ENCODE results near the gene STK31.
"Not testable (repeated sequence)": the region's sequence is repeated elsewhere in the genome, so short reads cannot be mapped to it uniquely, and the experiment has no call there.

STK31 gene

DNA sequence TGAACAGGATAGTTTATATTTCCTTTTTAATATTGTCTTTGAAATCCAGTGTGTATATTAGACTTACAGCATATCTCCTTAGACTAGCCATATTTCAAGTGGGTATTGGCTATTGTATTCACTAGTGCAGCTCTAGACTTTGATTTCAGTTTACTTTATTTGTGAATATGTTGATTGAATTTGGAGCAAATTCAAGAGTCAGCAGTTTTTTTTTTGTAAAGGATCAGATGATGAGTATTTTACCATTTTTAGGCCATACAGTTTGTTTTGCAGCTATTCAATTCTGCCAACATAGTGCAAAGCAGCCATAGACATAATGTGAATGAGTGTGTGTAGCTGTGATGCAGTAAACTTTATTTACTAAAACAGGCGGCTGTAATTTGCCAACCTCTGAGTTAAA, 4.6 kb downstream of the STK31 start:
- DNase-seq: no peak

DNA sequence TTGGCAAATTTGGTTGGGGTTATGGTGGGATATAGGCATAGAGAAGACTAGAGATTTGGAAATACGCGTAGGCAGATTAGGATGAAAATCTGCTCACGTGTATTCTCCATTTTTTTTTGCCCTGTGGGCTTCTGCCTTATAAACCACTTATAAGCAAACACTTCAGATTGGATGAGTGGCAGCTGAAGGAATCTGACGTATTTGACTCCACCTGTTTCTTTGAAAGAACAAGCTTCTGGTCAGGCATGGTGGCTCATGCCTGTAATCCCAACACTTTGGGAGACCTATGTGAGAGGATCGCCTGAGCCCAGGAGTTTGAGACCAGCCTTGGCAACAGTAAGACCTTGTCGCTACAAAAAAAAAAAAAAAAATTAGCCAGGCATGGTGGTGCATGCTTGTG, 5.1 kb downstream of the STK31 start:
- DNase-seq: no peak

DNA sequence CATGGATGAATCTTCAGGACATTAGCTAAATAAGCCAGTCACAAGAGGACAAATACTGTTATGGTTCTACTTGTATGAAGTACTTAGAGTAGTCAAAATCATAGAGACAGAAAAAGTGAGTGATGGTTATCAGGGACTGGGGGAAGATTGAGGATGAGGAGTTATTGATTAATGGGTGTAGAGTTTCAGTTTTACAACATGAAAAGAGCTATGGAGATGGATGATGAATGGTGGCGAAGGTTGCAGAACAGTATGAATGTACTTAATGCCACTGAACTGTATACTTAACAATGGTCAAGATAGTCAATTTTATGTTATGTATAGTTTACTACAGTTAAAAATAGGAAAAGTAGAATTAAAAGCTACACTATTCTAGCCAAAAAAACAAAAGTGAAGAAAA, 7.8 kb downstream of the STK31 start:
- no peak for DNase-seq

DNA sequence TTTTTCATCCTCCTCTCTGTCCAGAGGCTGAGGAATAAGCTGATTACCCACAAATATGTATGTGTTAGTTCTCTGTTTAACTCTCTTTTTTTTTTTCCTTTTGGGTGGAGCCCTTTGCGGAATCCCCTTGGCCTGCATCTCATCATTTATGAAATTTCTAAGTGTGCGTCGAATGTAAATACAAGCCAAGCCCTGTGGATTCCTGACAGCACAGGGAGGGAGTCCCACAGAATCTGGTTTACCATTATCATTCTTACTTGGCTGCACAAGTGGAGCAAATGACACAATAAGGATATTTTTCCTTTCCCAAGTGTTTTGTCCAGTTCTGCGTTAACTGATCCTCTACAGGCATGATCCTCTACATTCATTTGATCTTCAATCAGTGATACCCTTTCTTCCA, 11.4 kb downstream of the STK31 start:
- no peak for DNase-seq

DNA sequence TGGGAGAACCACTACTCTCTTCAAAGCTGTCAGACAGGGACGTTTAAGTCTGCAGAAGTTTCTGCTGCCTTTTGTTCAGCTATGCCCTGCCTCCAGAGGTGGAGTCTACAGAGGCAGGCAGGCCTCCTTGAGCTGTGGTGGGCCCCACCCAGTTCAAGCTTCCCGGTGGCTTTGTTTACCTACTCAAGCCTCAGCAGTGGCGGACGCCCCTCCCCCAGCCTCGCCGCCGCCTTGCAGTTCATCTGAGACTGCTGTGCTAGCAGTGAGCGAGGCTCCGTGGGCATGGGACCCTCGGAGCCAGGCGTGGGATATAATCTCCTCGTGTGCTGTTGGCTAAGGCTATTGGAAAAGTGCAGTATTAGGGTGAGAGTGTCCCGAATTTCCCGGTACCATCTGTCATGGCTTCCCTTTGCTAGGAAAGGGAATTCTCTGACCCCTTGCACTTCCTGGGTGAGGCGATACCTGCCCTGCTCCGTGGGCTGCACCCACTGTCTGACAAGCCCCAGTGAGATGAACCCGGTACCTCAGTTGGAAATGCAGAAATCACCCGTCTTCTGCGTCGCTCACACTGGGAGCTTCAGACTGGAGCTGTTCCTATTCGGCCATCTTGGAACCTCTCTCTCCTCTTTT, 12.7 kb downstream of the STK31 start:
- not testable (repeated sequence) for DNase-seq

- DNase-seq: not testable (repeated sequence)
Observed at GRCh38 chr7:23724113-23724512, 14.1 kb downstream of the STK31 start.

DNA sequence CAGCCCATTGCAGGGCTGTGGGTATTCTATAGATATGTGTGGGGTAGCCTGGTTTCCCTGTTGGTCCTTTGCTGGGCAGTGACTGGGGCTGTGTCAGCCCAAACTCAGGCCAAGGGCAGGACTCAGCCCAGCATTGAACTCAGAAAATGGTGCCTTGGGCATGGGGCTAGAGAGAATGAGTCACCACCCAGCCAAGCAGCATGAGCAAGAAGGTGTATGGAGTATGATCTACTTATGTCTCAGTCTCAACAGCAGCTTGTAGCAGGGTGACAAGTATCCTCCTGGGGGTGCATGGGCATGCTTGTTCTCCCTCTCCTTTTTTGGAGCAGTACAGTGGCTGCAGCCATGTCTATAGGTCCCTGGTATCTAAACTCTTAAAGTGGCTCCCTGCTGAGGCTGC, 32.0 kb downstream of the STK31 start:
- DNase-seq: no peak

GRCh38 chr7:23743226-23743625, 33.2 kb downstream of the STK31 start:
- no peak for DNase-seq

DNA sequence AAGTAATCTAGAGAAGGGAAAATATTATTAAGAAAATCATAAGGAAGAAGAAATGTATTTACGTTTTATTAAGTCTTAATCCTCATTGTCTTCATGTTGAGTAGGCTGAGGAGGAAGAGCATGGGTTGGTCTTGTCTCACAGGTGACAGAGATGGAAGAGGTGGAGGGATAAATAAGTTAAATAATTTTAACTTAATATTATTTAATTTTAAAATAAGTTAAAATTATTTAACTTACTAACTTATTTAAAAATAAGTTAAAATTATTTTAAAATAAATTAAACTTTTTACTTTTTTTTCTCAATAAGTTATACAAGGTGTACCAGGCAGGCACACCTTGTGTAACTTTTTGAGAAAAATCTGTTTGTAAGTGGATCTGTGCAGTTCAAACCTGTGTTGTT, 36.6 kb downstream of the STK31 start:
- no peak for DNase-seq

GRCh38 chr7:23751852-23752251, 41.8 kb downstream of the STK31 start:
- no peak for DNase-seq

- not testable (repeated sequence) for DNase-seq
Observed at GRCh38 chr7:23758839-23759238, 48.8 kb downstream of the STK31 start.

GRCh38 chr7:23759671-23760391, 49.8 kb downstream of the STK31 start:
- DNase-seq: no peak

GRCh38 chr7:23765943-23766342, 55.9 kb downstream of the STK31 start:
- no peak for DNase-seq

- no peak for DNase-seq
Observed at GRCh38 chr7:23767514-23767913, 57.5 kb downstream of the STK31 start.

DNA sequence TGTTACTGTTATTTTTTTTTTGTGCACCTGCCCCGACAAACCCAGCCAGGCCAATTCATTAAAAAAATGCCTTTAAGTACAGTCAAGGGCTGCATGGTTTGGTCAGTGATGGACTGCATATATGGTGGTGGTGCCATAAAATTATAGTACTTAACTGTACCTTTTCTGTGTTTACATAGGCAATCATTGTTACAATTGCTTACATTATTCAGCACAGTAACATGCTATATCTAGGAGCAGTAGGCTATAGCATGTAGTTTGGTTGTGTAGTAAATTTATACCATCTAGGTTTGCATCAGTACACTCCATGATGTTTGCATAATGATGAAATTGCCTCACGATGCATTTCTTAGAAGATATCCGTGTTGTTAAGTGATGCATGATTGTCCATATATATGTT, 58.0 kb downstream of the STK31 start:
- no peak for DNase-seq

GRCh38 chr7:23779185-23779800, 69.3 kb downstream of the STK31 start:
- DNase-seq: not testable (repeated sequence)

- no peak for DNase-seq
Observed at GRCh38 chr7:23783115-23783514, 73.1 kb downstream of the STK31 start.

DNA sequence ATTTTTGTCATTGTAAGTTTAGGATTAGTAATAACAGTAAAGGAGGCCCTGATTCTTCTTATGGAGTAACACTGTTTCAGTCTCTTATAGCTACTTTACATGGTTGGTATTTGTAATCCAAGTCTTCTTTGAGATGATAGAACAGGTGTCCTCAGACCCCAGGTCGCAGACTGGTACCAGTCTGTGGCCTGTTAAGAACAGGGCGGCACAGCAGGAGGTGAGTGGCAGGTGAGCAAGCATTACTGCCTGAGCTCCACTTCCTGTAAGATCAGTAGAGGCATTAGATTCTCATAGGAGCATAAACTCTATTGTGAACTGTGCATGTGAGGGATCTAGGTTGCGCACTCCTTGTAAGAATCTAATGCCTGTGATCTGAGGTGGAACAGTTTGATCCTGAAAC, 77.3 kb downstream of the STK31 start:
- DNase-seq: no peak

DNA sequence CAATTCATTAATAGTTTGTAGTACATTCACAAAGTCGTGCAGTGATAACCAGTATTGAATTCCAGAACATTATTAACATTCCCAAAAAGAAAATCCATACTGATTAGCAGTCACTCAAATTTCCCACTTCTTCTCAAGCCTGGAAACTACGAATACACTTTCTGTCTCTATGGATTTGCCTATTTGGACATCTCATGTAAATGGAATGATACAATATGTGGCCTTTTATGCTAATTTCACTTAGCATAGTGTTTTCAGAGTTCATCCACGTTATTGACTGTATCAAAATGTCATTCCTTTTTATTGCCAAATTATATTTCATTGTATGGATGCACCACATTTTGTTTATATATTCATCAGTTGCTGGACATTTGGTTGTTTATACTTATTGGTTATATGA, 78.8 kb downstream of the STK31 start:
- DNase-seq: no peak

DNA sequence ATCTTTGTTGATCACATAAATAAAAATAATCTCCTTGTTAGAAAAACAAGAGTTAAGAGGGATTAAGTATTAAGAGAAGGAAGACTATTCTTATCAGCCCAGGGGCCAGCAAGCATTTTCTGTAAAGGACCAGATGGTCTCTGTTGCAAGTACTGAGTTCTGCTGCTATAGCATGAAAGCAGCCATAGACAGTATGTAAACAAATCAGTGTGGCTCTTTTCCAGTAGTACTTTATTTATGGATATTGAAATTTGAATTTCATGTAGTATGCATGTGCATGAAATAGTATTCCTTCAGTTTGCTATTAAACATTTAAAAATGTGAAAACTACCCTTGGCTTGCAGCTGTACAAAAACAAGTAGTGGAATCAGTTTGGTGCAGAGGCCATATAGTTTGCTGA, 81.7 kb downstream of the STK31 start:
- DNase-seq: no peak

GRCh38 chr7:23802720-23803397, 92.8 kb downstream of the STK31 start:
- no peak for DNase-seq

DNA sequence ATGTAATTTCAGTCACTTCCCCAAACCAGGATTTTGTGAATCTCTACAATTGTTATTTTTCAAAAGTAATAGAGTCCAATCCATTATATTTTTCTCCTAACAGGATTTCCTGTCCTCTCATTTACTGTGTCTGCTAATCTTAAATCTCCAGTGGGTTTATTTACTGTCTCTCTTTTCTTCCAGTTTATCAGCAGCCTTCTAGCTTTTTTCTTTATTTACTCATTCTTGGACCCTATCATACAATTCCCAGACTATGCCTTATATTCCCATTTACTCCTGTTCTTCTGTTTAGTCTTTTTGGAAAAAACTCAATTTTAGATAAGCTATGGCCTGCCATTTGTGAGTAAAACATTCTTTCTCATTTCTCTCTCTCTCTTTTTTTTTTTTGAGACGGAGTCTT, 94.7 kb downstream of the STK31 start:
- no peak for DNase-seq

- DNase-seq: no peak
Observed at GRCh38 chr7:23808421-23808820, 98.4 kb downstream of the STK31 start.

- no peak for DNase-seq
Observed at GRCh38 chr7:23810099-23810498, 100.1 kb downstream of the STK31 start.

All from stimulated activated CD4-positive, alpha-beta T cell treated with anti-CD3 and anti-CD28 coated beads, Interleukin-4, amount 100 ng/mL, for 4 hours (primary cell).